Stimulated activated CD8-positive, alpha-beta memory T cell treated with anti-CD3 and anti-CD28 coated beads, Interleukin-7, amount 100 ng/mL, for 1 hour (primary cell): ENCODE measurements around the gene ANGEL2.
"Not testable (repeated sequence)": the region's sequence is repeated elsewhere in the genome, so short reads cannot be mapped to it uniquely, and the experiment has no call there.

Source experiments
- DNase-seq, 2 donors: peaks; one replicate each; pipeline ENCODE4 v3.0.0-alpha.2; 2020; ENCODE audit warnings: low read depth in 2 of 2

ANGEL2 gene

GRCh38 chr1:213019450-213019849 is 3.8 kb upstream of the ANGEL2 start:
- no peak for DNase-seq

GRCh38 chr1:213017447-213018273 is 2.0 kb upstream of the ANGEL2 start:
- DNase-seq = no peak

- no peak for DNase-seq
Observed at GRCh38 chr1:213014642-213015041, 1.0 kb downstream of the ANGEL2 start.

- no peak for DNase-seq
Observed at GRCh38 chr1:213008564-213008963, 7.1 kb downstream of the ANGEL2 start.

GRCh38 chr1:213003256-213003655 is 12.4 kb downstream of the ANGEL2 start:
- no peak for DNase-seq

GRCh38 chr1:212994926-212995325 is 20.7 kb downstream of the ANGEL2 start:
- no peak for DNase-seq

GRCh38 chr1:212993960-212994359 is 21.7 kb downstream of the ANGEL2 start:
- DNase-seq = not testable (repeated sequence)

GRCh38 chr1:212990276-212990675 is 25.4 kb downstream of the ANGEL2 start:
- DNase-seq = no peak

- DNase-seq = no peak
Observed at GRCh38 chr1:212987702-212988322, 27.9 kb downstream of the ANGEL2 start.

GRCh38 chr1:212986551-212986950 is 29.1 kb downstream of the ANGEL2 start:
- no peak for DNase-seq

GRCh38 chr1:212984522-212985291 is 31.0 kb downstream of the ANGEL2 start:
- DNase-seq = no peak

- DNase-seq = no peak
Observed at GRCh38 chr1:212983482-212983881, 32.2 kb downstream of the ANGEL2 start.

- DNase-seq = no peak
Observed at GRCh38 chr1:212982430-212983152, 33.1 kb downstream of the ANGEL2 start.

GRCh38 chr1:212981571-212982328 is 33.9 kb downstream of the ANGEL2 start:
- DNase-seq = no peak

- no peak for DNase-seq
Observed at GRCh38 chr1:212981025-212981495, 34.6 kb downstream of the ANGEL2 start.

- no peak for DNase-seq
Observed at GRCh38 chr1:212980123-212980785, 35.4 kb downstream of the ANGEL2 start.

GRCh38 chr1:212979340-212980122 is 36.1 kb downstream of the ANGEL2 start:
- DNase-seq = no peak

GRCh38 chr1:212977781-212978645 is 37.7 kb downstream of the ANGEL2 start:
- DNase-seq = no peak

GRCh38 chr1:212976586-212976985 is 39.1 kb downstream of the ANGEL2 start:
- DNase-seq = no peak
